ENCODE measurements around the gene RGN. TPM values are rescaled to one million over a fixed set of nuclear protein-coding genes. Genes with fewer than 3 reads are reported as not detected.
A peak's percentile ranks its signal among the peaks of the same experiment; 100 is the strongest.
"Not testable (repeated sequence)": the region's sequence is repeated elsewhere in the genome, so short reads cannot be mapped to it uniquely, and the experiment has no call there.

RGN gene
- total RNA-seq, 2 donors from 2014 or later, result 0.34 to 0.59 TPM

DNA sequence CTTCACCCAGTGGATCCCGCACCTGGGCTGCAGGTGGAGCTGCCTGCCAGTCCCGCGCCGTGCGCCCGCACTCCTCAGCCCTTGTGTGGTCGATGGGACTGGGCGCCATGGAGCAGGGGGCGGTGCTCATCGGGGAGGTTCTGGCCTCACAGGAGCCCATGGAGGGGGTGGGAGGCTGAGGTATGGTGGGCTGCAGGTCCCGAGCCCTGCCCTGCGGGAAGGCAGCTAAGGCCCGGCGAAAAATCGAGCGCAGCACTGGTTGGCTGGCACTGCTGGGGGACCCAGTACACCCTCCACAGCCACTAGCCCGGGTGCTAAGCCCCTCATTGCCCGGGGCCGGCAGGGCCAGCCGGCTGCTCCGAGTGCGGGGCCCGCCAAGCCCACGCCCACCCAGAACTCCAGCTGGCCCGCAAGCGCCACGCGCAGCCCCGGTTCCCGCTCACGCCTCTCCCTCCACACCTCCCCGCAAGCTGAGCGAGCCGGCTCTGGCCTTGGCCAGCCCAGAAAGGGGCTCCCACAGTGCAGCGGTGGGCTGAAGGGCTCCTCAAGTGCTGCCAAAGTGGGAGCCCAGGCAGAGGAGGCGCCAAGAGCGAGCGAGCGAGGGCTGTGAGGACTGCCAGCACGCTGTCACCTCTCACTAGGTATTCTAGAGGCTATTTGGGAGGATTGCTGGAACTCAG is 32.8 kb downstream of the RGN start:
- DNase-seq; intact Hi-C loops (cut with DNase I, micrococcal nuclease); ATAC-seq: not testable (repeated sequence)

DNA sequence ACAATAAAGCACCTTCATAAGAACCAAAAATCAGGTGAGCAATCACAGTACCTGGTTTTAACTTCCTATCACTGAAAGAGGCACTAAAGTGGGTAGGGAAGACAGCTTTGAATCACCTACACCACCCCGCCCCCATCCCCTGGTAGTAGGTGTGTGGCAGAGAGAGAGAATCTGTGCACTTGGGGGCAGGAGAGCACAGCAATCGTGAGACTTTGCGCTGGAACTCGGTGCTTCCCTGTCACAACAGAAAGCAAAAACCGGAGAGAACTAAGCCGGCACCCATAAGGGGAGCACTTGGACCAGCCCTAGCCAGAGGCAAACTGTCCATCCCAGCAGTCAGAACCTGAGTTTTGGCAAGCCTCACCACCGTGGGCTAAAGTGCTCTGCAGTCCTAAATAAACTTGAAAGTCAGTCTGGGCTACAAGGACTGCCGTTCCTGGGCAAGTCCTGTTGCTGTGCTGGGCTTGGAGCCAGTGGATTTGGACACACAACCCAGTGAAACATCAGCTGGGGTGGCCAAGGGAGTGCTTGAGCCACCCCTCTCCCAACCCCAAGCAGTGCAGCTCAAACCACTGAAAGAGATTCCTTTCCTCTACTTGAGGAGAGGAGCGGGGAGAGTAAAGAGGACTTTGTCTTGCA is 34.2 kb downstream of the RGN start:
- intact Hi-C loops (cut with DNase I, micrococcal nuclease), result no loop called here
- ATAC-seq (no peak), DNase-seq (no peak)

DNA sequence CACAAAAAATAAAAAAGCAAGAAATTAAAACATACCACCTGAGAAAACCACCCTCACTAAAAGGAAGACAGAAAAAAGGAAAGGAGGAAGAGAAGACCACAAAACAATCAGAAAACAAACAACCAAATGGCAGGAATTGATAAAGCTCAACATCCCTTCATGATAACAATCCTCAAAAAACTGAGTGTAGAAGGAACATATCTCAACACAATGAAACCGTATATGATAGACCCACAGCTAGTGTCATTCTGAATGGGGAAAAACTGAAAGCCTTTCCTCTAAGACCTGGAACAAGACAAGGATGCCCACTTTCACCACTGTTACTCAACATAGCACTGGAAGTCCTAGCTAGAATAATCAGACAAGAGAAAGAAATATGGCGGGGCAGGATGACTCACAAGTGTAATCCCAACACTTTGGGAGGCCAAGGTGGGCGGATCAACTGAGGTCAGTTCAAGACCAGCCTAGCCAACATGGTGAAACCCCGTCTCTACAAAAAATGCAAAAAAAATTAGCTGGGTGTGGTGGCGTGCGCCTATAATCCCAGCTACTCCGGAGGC is 38.4 kb downstream of the RGN start:
- DNase-seq; ATAC-seq; intact Hi-C loops (cut with DNase I, micrococcal nuclease): not testable (repeated sequence)

- intact Hi-C loops (cut with DNase I, micrococcal nuclease); DNase-seq; ATAC-seq: not testable (repeated sequence)
Observed at GRCh38 chrX:47124466-47124865, 46.2 kb downstream of the RGN start.

- ATAC-seq (peak; percentile 98), DNase-seq (peak; percentile 89 to 90)
- intact Hi-C loops (cut with DNase I, micrococcal nuclease), result no loop called here
Observed at GRCh38 chrX:47129157-47129898, 51.1 kb downstream of the RGN start.

DNA sequence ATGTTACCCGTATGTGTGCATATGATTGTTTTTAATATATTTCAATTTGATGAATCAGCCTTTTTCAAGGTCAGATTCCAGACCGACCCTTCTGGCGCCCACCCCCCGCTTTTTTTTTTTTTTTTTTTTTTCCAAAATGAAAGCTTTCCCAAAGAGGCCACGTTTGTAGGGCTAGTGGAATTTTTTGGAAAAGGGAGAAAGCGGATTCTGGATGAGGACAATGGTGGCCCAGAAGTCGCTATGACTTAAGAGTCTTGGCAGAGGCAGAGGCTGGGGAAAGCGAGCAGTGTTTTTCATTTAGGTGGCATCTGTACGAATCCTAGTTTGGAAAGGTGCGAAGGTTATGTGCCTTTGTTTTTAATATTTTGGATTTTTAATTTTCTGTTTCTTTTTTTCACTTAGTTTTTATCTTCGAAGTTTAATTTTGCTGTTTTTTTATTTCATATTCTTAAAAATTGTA is 51.7 kb downstream of the RGN start:
- DNase-seq, result no peak
- intact Hi-C loops (cut with DNase I, micrococcal nuclease), result no loop called here
- no peak for ATAC-seq

DNA sequence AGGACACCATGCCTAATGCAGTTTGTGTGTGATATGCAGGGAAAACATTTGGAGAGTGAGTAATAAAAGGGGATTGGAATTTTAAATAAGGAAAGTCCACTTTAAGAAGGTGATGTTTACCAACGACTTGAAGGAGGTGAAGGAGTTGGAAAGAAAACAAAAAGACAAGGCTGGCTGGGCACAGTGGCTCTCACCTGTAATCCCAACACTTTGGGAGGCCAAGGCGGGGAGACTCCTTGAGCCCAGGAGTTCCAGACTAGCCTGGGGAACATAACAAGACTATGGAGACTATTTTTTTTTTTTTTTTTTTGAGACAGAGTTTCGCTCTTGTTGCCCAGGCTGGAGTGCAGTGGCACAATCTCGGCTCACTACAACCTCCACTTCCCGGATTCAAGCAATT is 55.2 kb downstream of the RGN start:
- intact Hi-C loops (cut with DNase I, micrococcal nuclease), result no loop called here
- DNase-seq (no peak), ATAC-seq (no peak)

DNA sequence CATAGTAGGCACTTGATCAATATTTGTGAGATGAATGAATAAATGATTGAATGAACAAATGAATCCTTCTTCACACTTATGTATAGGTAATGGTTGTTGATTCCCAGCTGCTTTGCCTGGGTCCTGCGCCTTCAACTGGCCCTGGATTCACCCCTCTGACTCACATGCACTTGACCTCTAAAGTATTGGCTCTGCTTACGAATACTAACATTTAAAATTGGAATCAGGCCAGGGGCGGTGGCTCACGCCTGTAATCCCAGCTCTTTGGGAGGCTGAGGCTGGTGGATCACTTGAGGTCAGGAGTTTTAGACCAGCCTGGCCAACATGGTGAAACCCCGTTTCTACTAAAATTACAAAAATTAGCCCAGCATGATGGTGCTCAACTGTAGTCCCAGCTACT is 57.4 kb downstream of the RGN start:
- DNase-seq; intact Hi-C loops (cut with DNase I, micrococcal nuclease): not testable (repeated sequence)
- peak; percentile 76 for ATAC-seq

GRCh38 chrX:47138171-47138570 is 59.9 kb downstream of the RGN start:
- DNase-seq (no peak), ATAC-seq (no peak)
- intact Hi-C loops (cut with DNase I, micrococcal nuclease), result no loop called here

Other genes starting within 250 kb of the RGN start
- gene RP2, start 241.4 kb upstream of the RGN start, total RNA-seq, result 10 to 100 TPM; 16.2 to 18.0 TPM
- 1 to 10 TPM; 7.0 to 7.4 TPM for gene JADE3, start 166.0 kb upstream of the RGN start, total RNA-seq
- 10 to 100 TPM; 75.9 to 83.0 TPM for gene NDUFB11, start 66.3 kb downstream of the RGN start, total RNA-seq
- 10 to 100 TPM; 30.6 to 35.7 TPM for gene RBM10, start 66.8 kb downstream of the RGN start, total RNA-seq
- 100 to 1,000 TPM; 217 to 220 TPM for gene UBA1, start 115.4 kb downstream of the RGN start, total RNA-seq
- gene CDK16, start 140.2 kb downstream of the RGN start, total RNA-seq, result 100 to 1,000 TPM in 1 of 2 donors, 10 to 100 TPM in 1; 97.5 to 133 TPM
- gene USP11, start 154.6 kb downstream of the RGN start, total RNA-seq, result 10 to 100 TPM; 18.3 to 22.5 TPM

All from left colon (tissue), 2 donors.